NCI-H2029 (cell line): ENCODE measurements around the gene SMIM27.
"Not testable (repeated sequence)": the region's sequence is repeated elsewhere in the genome, so short reads cannot be mapped to it uniquely, and the experiment has no call there.

Experiments
- DNase-seq: peaks from one replicate; lab custom pipeline; 2025; lab: John Stamatoyannopoulos, UW

Gene SMIM27

DNA sequence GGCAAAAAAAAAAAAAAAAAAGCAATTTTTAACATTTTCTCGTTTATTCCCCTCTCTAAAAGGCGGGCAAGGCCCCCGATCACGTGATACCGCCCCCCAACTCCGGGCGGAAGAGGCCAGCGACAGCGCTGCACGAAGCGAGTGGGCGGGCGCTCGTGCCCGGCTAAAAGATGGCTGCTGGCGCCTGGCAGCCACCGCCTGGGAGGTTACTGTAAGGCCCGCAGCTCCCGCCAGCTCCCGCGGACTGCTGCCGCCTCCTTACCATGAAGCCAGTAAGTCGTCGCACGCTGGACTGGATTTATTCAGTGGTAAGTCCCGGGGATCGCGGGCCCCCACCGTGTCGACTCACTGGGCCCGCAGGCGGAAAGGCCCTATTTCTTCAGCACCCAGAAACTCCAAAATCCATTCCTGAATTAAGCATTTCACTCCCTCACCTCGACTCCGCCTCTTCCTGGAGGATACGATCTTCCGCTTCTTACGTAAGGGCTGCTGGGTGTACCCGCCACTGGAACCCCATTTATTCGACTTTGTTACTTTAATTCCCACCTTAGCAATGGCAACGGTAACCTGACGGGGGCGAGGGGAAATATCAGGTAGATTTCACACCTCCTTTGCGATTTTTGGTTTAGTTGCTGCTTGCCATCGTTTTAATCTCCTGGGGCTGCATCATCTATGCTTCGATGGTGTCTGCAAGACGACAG lies at the start of gene SMIM27, which contains the start of gene TOPORS:
TSS of gene SMIM27 (plus strand) at position 156 of the 701 bp plus-strand sequence. CDS start at position 264, 108 bp downstream.
TSS of gene TOPORS (minus strand) at position 415 of the 701 bp plus-strand sequence. CDS start at position 265, 150 bp downstream.
- DNase-seq: peak; percentile 91

DNA sequence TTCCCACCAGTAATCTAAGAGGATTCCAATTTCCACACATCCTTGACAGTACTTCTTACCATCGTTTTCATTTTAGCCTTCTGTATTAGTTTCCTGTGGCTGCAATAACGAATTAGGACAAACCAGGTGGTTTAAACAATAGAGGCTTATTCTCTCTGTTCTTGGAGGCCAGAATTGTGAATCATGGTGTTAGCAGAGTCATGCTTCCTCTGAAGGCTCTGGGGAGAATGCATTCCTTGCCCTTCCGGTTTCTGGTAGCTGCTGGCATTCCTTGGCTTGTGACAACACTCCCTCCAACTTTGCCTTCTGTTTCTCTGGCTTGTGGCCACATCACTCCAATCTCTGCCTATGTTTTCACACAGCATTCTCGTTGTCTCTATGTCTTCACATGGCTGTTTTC lies 49.7 kb upstream of the SMIM27 start:
- DNase-seq: no peak

DNA sequence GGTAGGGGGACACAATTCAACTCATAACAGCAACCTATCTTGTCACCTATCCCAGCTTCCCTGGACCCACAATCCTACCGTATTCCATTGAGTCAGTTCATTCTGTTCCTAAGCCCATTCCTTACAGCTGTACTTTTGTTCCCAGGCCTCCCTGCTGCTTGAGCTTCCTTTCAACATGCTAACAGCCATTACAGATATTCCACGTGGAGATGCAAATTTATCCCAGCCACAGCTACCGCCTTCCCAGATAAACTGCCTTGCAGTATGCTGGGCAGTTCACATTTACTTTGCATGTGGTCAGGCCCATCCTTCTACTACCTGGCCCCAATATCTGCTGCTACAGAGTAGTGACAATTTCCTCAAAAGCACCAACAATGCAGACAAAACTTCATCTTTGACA lies 49.1 kb upstream of the SMIM27 start:
- DNase-seq: no peak

DNA sequence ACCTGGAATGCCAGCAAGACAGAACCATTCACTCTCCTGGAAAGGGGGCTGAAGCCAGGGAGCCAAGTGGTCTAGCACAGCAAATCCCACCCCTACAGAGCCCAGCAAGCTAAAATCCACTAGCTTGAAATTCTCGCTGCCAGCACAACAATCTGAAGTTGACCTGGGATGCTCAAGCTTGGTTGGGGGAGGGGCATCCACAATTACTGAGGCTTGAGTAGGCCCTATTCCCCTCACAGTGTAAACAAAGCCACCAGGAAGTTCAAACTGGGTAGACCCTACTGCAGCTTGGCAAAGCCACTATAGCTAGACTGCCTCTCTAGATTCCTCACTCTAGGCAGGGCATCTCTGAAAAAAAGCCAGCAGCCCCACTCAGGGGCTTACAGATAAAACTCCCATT lies 43.4 kb upstream of the SMIM27 start:
- DNase-seq: peak; percentile 21

- no peak for DNase-seq
Measured at GRCh38 chr9:32516241-32516640, 35.9 kb upstream of the SMIM27 start.

DNA sequence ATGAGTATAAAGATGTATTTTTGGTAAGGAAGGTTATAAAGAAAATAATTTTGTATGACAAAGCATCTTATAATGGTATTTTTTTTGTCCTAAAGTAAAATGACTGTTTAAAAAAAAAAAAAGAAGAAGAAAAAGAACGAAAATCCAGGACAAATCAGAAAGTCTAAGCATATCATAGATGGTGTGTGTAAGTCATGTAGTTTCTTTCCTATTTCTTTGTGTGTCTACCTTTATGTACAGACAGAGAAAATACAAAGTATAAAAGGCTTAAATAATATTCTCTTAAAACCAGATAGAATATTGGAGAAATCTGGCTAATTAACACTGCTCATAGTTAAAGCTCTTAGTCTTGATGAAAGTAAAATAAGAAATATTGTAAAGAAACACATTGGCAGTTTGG lies 33.9 kb upstream of the SMIM27 start:
- DNase-seq: no peak

DNA sequence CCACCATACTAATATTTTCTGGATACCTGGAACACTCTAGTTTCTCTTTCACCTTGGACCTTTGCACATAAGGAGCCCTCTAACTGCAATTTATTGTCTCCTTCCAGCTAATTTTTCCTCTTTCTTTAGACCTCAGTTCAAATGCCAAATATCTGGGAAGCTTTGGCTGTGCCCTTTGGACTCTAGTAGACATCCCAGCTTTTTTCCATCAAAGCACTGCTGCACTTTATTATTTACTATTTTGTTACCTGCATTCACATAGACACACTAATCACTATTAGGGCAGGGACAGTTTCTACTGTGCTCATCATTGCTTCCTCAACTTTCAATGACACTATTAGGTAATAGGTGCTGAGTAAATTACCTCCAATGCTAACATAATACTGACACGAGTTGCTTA lies 28.2 kb upstream of the SMIM27 start:
- DNase-seq: no peak

- not testable (repeated sequence) for DNase-seq
Measured at GRCh38 chr9:32524558-32524891, 27.6 kb upstream of the SMIM27 start.

- peak; percentile 46 for DNase-seq
Measured at GRCh38 chr9:32524892-32525708, 27.0 kb upstream of the SMIM27 start.

DNA sequence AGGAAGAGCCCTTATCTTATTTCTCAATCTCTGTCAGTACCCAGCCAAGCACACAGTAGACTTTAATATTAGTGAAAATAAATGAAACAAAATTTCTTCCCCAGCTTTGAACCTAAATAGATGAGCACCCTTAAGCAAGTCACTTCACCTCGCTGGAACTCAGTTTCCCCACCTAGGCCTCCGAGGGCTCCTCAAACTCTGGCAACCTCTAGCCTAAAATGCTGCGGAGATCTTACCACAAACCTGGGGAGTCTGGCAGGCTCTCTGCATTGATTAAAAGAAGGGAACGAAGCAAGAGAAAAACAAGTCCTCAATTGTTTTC lies 26.5 kb upstream of the SMIM27 start:
- DNase-seq: no peak

GRCh38 chr9:32526041-32526706 lies 26.0 kb upstream of the SMIM27 start, which contains the start of gene RIGI:
TSS of gene RIGI (minus strand) at chr9:32526196. CDS start at chr9:32526166, 30 bp downstream.
- peak; percentile 88 for DNase-seq

DNA sequence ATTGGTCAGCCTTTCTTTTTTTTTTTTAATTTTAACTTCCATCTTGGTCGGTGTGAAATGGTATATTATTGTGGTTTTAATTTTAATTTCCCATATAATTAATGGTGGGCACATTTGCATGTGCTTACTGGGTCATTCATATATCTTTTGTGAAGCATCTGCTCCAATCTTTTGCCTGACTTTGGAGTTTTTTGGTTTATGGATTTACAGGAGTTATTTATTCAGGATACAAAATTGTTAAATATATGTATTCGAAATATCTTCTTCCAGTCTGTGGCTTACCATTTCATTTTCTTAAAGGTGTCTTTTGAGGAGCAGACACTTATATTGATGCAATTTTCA lies 25.4 kb upstream of the SMIM27 start:
- DNase-seq: no peak

DNA sequence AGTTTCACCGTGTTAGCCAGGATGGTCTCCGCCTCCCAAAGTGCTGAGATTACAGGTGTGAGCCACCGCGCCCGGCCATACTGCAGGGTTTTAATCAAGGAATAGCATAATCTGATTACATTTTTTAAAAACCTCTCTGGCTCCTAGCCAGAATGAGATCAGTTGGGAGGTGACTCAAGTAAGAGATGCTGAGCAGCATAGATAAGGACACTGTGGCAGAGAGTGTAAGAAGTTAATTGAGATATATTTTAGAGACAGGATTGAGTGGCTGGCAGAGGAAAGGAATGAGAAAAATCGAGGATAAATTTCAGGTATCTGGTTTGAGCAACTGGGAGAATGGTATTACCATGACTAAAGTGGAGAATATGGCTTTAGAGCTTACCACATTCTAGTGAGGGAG lies 18.8 kb upstream of the SMIM27 start:
- no peak for DNase-seq

DNA sequence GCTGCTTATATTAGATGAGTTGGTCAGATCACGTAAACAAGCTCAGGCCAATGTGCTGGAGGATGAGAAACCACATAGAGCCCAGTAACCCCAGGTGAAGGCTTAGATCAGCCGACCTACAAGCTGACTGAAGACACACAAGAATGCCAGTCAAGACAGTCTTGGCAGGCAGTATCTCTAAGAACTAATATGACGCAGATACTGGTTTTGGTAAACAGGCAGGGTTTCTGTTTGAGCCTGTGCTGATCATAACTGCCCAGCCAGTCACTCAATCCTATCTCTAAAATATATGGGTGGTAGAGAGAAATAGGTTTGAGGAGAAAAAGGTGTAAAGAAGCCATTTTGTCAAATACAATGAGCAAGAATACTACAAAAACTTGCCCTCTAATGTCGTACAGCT lies 18.3 kb upstream of the SMIM27 start:
- no peak for DNase-seq

- DNase-seq: no peak
Measured at GRCh38 chr9:32543047-32543446, 9.1 kb upstream of the SMIM27 start.

DNA sequence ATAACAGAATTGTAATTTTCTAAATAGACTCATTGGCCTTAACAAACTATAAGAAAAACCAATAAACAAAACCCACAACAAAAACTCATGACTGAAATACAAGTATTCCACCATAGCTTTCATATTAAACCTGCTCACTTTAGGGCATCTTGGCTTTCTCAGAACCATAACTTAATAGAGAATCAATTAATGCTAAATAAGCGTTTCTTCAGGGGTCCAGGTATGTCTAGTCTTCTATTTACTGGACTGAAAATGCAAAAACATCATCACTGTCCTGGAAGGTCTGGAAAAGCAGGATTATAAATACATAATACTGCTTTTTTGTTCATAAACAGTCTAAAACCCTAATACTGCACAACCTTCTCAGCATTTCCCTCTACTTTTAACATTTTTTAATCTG lies 6.2 kb upstream of the SMIM27 start:
- DNase-seq: no peak

DNA sequence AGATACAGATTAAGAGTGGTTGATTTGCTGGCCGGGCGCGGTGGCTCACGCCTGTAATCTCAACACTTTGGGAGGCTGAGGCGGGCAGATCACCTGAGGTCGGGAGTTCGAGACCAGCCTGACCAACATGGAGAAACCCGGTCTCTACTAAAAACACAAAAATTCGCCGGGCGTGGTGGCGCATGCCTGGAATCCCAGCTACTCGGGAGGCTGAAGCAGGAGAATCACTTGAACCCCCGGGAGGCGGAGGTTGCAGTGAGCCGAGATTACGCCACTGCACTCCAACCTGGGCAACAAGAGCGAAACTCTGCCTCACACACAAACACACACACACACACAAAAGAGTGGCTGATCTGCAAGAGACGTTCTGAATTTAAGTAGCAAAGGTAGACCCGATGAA lies 3.9 kb upstream of the SMIM27 start:
- not testable (repeated sequence) for DNase-seq

DNA sequence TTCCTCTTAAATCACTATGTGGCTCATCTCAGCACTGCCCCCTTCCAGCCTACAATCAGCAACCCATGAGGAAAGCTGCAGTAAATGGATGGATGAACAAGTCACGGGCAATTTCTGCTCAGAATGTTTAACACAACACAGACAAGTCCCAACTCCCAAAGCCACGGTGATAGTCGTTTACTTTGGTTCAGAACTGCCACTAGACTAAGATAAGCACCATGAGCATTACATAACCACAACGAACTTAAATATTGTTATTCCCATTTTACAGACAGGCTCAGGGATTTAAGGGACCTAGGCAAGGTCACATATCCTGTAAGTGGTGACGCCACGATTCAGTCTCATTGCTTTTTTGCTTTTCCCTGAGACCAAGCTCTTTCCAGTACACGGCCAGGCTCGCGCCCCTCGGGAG lies 2.0 kb upstream of the SMIM27 start:
- DNase-seq: no peak

DNA sequence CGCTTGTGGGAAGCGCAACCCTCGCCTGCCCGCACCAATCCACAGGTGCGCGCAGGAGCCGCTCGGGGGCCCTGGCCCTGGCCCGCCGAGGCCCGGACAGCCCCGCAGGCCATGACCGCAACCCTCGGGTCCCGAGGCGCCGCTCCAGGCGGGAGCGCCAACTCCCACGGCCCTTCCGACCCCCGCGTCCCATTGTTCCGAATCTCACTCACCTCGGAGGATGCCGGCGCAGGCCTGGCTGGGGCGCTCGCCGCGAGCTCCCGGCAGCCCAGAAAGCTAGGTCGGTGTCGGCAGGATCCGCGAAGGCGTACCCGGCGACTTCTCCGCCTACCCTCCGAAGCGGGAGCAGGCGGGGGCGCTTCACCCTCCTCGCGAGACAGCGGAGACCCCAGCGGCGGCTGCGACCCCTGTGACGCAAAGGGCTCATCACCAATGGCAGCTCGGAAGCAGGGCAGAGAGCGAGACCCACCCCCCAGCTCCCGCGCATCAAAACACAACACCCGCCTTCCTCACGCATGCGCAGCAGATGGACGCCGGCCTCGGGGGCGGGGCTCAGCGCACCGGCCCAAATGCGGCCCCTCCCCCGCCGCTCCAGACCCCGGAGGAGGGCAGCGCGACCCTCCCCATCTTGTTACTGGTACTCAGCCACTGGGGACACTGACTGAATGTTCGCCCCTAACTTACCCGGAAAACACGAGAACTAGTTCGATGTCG lies 1.4 kb upstream of the SMIM27 start:
- peak; percentile 83 for DNase-seq

- DNase-seq: peak; percentile 47
Measured at GRCh38 chr9:32551276-32552051, 663 bp upstream of the SMIM27 start.

DNA sequence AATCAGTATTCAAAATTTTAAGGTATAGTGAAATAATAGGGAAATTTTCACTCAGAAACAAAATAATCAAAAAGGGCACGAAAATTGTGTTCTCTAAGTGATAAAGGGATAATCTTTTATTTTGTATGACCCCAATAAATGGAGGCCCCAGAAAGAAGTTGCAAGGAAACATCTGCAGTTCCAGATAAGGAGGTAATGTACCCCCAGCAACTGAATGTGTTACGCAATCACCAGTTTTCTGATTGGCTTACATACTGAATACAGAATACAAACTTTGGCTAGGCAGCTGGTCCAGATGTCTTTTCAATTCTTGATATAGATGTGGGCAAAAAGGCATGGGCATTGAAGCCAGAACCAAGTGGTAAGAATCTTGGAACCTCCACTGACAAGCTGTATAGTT lies 2.0 kb downstream of the SMIM27 start:
- no peak for DNase-seq

DNA sequence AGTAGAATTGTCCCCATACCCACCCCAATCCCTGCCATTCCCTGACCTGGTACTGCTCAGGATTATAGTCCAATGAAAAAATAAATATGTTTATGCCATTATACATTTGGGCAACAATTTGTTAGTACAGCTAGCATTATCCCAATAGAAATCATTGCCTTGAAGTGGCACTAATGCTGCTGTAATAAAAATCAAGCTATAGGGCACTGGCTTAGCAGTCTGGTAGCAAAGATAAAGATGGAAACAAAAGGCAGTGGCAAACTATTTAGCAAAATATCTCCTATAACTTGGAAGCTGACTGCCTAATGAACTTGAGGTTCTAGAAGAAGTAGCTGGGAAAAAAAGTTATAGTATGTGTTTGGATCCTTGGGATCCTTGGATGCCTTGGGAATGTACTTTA lies 2.5 kb downstream of the SMIM27 start:
- no peak for DNase-seq
